DOHH2 (cell line): Measurements from ENCODE around the gene TMEM82.

ENCODE experiments used
- H3F3A ChIP-seq: fragments of 200-600 bp; sonication (generic), shearing (Covaris generic); 2 replicates; pipeline ENCODE4 v1.6.0; 2016; ENCODE audit warnings: antibody characterized with exemption, mild to moderate bottlenecking; ENCODE audit not compliant: control insufficient read depth, insufficient read depth
- H3K27ac ChIP-seq: fragments of 200-600 bp; sonication (generic); 2 replicates; pipeline ENCODE4 v1.5.1; 2014; ENCODE audit warnings: low read depth, mild to moderate bottlenecking, low read length, moderate library complexity
- H3K27me3 ChIP-seq: fragments of 200-600 bp; sonication (generic); 2 replicates; pipeline ENCODE4 v1.6.1; 2014; ENCODE audit warnings: mild to moderate bottlenecking, low read length, mixed read lengths; ENCODE audit not compliant: control insufficient read depth
- H3K36me3 ChIP-seq: fragments of 200-600 bp; sonication (generic); 2 replicates; pipeline ENCODE4 v1.6.1; 2014; ENCODE audit warnings: mild to moderate bottlenecking, low read length, moderate library complexity, mixed read lengths; ENCODE audit not compliant: control insufficient read depth
- H3K4me1 ChIP-seq: fragments of 200-600 bp; sonication (generic); 2 replicates; pipeline ENCODE4 v1.6.1; 2014; ENCODE audit warnings: mild to moderate bottlenecking, low read length, mixed read lengths; ENCODE audit not compliant: control insufficient read depth
- H3K4me2 ChIP-seq: fragments of 200-600 bp; sonication (generic); 2 replicates; pipeline ENCODE4 v1.6.0; 2014; ENCODE audit warnings: mild to moderate bottlenecking, low read length, moderate library complexity
- H3K4me3 ChIP-seq: fragments of 200-600 bp; sonication (generic); 2 replicates; pipeline ENCODE4 v1.5.1; 2014; ENCODE audit warnings: mild to moderate bottlenecking, low read length, mixed read lengths
- H3K79me2 ChIP-seq: fragments of 200-600 bp; sonication (generic); 2 replicates; pipeline ENCODE4 v1.6.1; 2014; ENCODE audit warnings: mild to moderate bottlenecking, low read length, mixed read lengths; ENCODE audit not compliant: control insufficient read depth
- H3K9me2 ChIP-seq: fragments of 200-600 bp; sonication (generic); replicated peaks from 2 replicates; pipeline ENCODE4 v1.6.1; 2014; ENCODE audit warnings: mild to moderate bottlenecking, low read length, mixed read lengths; ENCODE audit not compliant: control insufficient read depth
- H3K9me3 ChIP-seq: fragments of 200-600 bp; sonication (generic); 2 replicates; pipeline ENCODE4 v1.6.1; 2014; ENCODE audit warnings: antibody characterized with exemption, low read length, mixed read lengths; ENCODE audit not compliant: control insufficient read depth, insufficient read depth
- H4K20me1 ChIP-seq: fragments of 200-600 bp; sonication (generic); 2 replicates; pipeline ENCODE4 v1.6.0; 2014; ENCODE audit warnings: low read depth, mild to moderate bottlenecking, antibody characterized with exemption, low read length, moderate library complexity; ENCODE audit not compliant: control insufficient read depth, insufficient read depth
- CTCF ChIP-seq: fragments of 200-600 bp; sonication (generic); IDR thresholded peaks from one replicate; pipeline ENCODE4 v1.5.1; 2014; ENCODE audit warnings: antibody characterized with exemption, mild to moderate bottlenecking, low read depth, low read length; ENCODE audit not compliant: poor library complexity, severe bottlenecking
- EZH2phosphoT487 ChIP-seq: fragments of 200-600 bp; sonication (generic); IDR thresholded peaks from 2 replicates; pipeline ENCODE4 v1.6.1; 2017; ENCODE audit warnings: borderline replicate concordance, mild to moderate bottlenecking, antibody characterized with exemption, low read length, moderate library complexity, mixed read lengths

Gene TMEM82

GRCh38 chr1:15755021-15755645 is 12.8 kb downstream of the TMEM82 start:
- no peak overlapping the region for H3K4me2 ChIP-seq
- H3F3A ChIP-seq: no peaks in the 10 kb centered on the region
- no peak overlapping the region for H3K4me3 ChIP-seq
- H3K36me3 ChIP-seq: no peaks in the 10 kb centered on the region
- TF ChIP-seq CTCF (no peak), EZH2phosphoT487 (no peak)
- no peaks in the 10 kb centered on the region for H3K9me3 ChIP-seq
- no peaks in the 10 kb centered on the region for H3K79me2 ChIP-seq
- H4K20me1 ChIP-seq: no peaks in the 10 kb centered on the region
- H3K4me1 ChIP-seq: no peaks in the 10 kb centered on the region
- no peak overlapping the region for H3K27ac ChIP-seq
- H3K9me2 ChIP-seq: no peaks in the 10 kb centered on the region
- H3K27me3 ChIP-seq: peaks cover 44% of the 10 kb centered on the region

GRCh38 chr1:15755646-15756040 is 13.3 kb downstream of the TMEM82 start:
- Histone ChIP-seq H3K36me3 (no peaks in the 10 kb centered on the region), H3K79me2 (no peaks in the 10 kb centered on the region), H3K27ac (no peak overlapping the region), H4K20me1 (no peaks in the 10 kb centered on the region), H3K4me2 (no peak overlapping the region), H3K27me3 (peaks cover 46% of the 10 kb centered on the region), H3K4me1 (no peaks in the 10 kb centered on the region), H3F3A (no peaks in the 10 kb centered on the region), H3K9me3 (no peaks in the 10 kb centered on the region), H3K9me2 (no peaks in the 10 kb centered on the region), H3K4me3 (no peak overlapping the region)
- TF ChIP-seq CTCF (no peak), EZH2phosphoT487 (no peak)

- Histone ChIP-seq H3K79me2 (no peaks in the 10 kb centered on the region), H3K4me2 (no peak overlapping the region), H4K20me1 (no peaks in the 10 kb centered on the region), H3K27ac (no peak overlapping the region), H3K4me1 (no peaks in the 10 kb centered on the region), H3K27me3 (peaks cover 48% of the 10 kb centered on the region), H3F3A (no peaks in the 10 kb centered on the region), H3K9me3 (no peaks in the 10 kb centered on the region), H3K4me3 (no peak overlapping the region), H3K36me3 (no peaks in the 10 kb centered on the region), H3K9me2 (no peaks in the 10 kb centered on the region)
- TF ChIP-seq CTCF (no peak), EZH2phosphoT487 (no peak)
These were observed 14.1 kb downstream of the TMEM82 start for GRCh38 chr1:15756143-15757015.
